Transverse colon (tissue), 4 donors: ENCODE data around the gene UFSP2.

Source experiments
- CTCF ChIP-seq, 5 experiments: fragments of 200-600 bp in 3 of 5; fragments of 450-650 bp in 2 of 5; sonication (generic) in 3 of 5; IDR thresholded peaks; 1 replicate in 2 of 5; 2 replicates in 3 of 5; pipeline ENCODE4 v1.5.1; 2016 to 2017; ENCODE audit warnings: antibody characterized with exemption in 5 of 5, inconsistent platforms in 3 of 5, mild to moderate bottlenecking in 2 of 5, moderate library complexity in 1 of 5
- POLR2AphosphoS5 ChIP-seq, 3 donors: sonication (generic); formaldehyde crosslinking; IDR thresholded peaks; one replicate each; pipeline ENCODE4 v1.6.1; 2016; ENCODE audit warnings: antibody characterized with exemption in 3 of 3

- TF ChIP-seq CTCF (IDR thresholded peaks at IDR 0.05) (no peak), POLR2AphosphoS5 (IDR thresholded peaks at IDR 0.05) (no peak)
Measured at GRCh38 chr4:185358959-185359358, 66.8 kb downstream of the UFSP2 start.
